ENCODE results near the gene ABCB8.

The ABCB8 gene

GRCh38 chr7:151057989-151058780, 29.9 kb downstream of the ABCB8 start:
- peak; percentile 92 for DNase-seq (ENCODE audit: low read depth)

- no peak for DNase-seq (ENCODE audit: low read depth)
These were observed 30.6 kb downstream of the ABCB8 start for GRCh38 chr7:151058781-151059366.

- peak; percentile 69 for DNase-seq (ENCODE audit: low read depth)
These were observed 31.3 kb downstream of the ABCB8 start, which contains the start of gene SLC4A2 for GRCh38 chr7:151059367-151060112. TSS of gene SLC4A2 (plus strand) at chr7:151059589. CDS start at chr7:151061988, 2,399 bp downstream.

- no peak for DNase-seq (ENCODE audit: low read depth)
These were observed 31.8 kb downstream of the ABCB8 start for GRCh38 chr7:151060113-151060415.

- no peak for DNase-seq (ENCODE audit: low read depth)
These were observed 32.4 kb downstream of the ABCB8 start for GRCh38 chr7:151060416-151061212.

GRCh38 chr7:151061213-151062110, 33.2 kb downstream of the ABCB8 start:
- no peak for DNase-seq (ENCODE audit: low read depth)

GRCh38 chr7:151062111-151062398, 33.8 kb downstream of the ABCB8 start:
- no peak for DNase-seq (ENCODE audit: low read depth)

- DNase-seq (ENCODE audit: low read depth) = no peak
These were observed 34.4 kb downstream of the ABCB8 start for GRCh38 chr7:151062399-151063211.

- no peak for DNase-seq (ENCODE audit: low read depth)
These were observed 34.9 kb downstream of the ABCB8 start for GRCh38 chr7:151063212-151063561.

- DNase-seq (ENCODE audit: low read depth) = no peak
These were observed 36.2 kb downstream of the ABCB8 start for GRCh38 chr7:151064454-151064853.

- DNase-seq (ENCODE audit: low read depth) = no peak
These were observed 36.7 kb downstream of the ABCB8 start for GRCh38 chr7:151064993-151065392.

- DNase-seq (ENCODE audit: low read depth) = no peak
These were observed 37.3 kb downstream of the ABCB8 start for GRCh38 chr7:151065516-151065915.

- DNase-seq (ENCODE audit: low read depth) = no peak
These were observed 38.2 kb downstream of the ABCB8 start for GRCh38 chr7:151066273-151066974.

GRCh38 chr7:151068069-151068773, 40.0 kb downstream of the ABCB8 start:
- DNase-seq (ENCODE audit: low read depth) = no peak

GRCh38 chr7:151069841-151070573, 41.8 kb downstream of the ABCB8 start:
- no peak for DNase-seq (ENCODE audit: low read depth)

- no peak for DNase-seq (ENCODE audit: low read depth)
These were observed 42.3 kb downstream of the ABCB8 start for GRCh38 chr7:151070574-151070960.

GRCh38 chr7:151071032-151071866, 43.0 kb downstream of the ABCB8 start:
- no peak for DNase-seq (ENCODE audit: low read depth)

- no peak for DNase-seq (ENCODE audit: low read depth)
These were observed 45.7 kb downstream of the ABCB8 start for GRCh38 chr7:151073990-151074389.
